Stimulated activated CD4-positive, alpha-beta T cell treated with anti-CD3 and anti-CD28 coated beads, Interleukin-1b, Interleukin-23, amount 100 ng/mL, for 24 hours (primary cell): ENCODE results near the gene IQCK.
"Not testable (repeated sequence)": the region's sequence is repeated elsewhere in the genome, so short reads cannot be mapped to it uniquely, and the experiment has no call there.

Experiments
- DNase-seq, 4 experiments: peaks; one replicate each; pipeline ENCODE4 v3.0.0-alpha.2; 2020; ENCODE audit warnings: low read depth in 4 of 4, low spot score in 1 of 4

IQCK gene

GRCh38 chr16:19699472-19699871 lies 18.6 kb upstream of the IQCK start:
- DNase-seq: no peak

- DNase-seq: no peak
Observed at GRCh38 chr16:19700319-19700781, 17.7 kb upstream of the IQCK start.

GRCh38 chr16:19701091-19701490 lies 17.0 kb upstream of the IQCK start:
- DNase-seq: no peak

GRCh38 chr16:19703172-19703889 lies 14.7 kb upstream of the IQCK start:
- DNase-seq: no peak

- DNase-seq: no peak
Observed at GRCh38 chr16:19704321-19705145, 13.5 kb upstream of the IQCK start.

GRCh38 chr16:19705146-19705501 lies 12.9 kb upstream of the IQCK start:
- no peak for DNase-seq

- no peak for DNase-seq
Observed at GRCh38 chr16:19705843-19706242, 12.2 kb upstream of the IQCK start.

GRCh38 chr16:19706846-19707245 lies 11.2 kb upstream of the IQCK start:
- DNase-seq: no peak

GRCh38 chr16:19707569-19708295 lies 10.3 kb upstream of the IQCK start:
- DNase-seq: no peak

- no peak for DNase-seq
Observed at GRCh38 chr16:19708296-19709205, 9.5 kb upstream of the IQCK start.

- DNase-seq: no peak
Observed at GRCh38 chr16:19709381-19710136, 8.5 kb upstream of the IQCK start.

GRCh38 chr16:19710191-19710908 lies 7.7 kb upstream of the IQCK start:
- DNase-seq: no peak

- DNase-seq: no peak
Observed at GRCh38 chr16:19710991-19711545, 7.0 kb upstream of the IQCK start.

GRCh38 chr16:19711643-19712042 lies 6.4 kb upstream of the IQCK start:
- no peak for DNase-seq

- no peak for DNase-seq
Observed at GRCh38 chr16:19712418-19713058, 5.5 kb upstream of the IQCK start.

GRCh38 chr16:19713697-19714096 lies 4.4 kb upstream of the IQCK start:
- no peak for DNase-seq

- no peak for DNase-seq
Observed at GRCh38 chr16:19715566-19715965, 2.5 kb upstream of the IQCK start.

GRCh38 chr16:19716183-19716582 lies 1.9 kb upstream of the IQCK start:
- no peak for DNase-seq

- DNase-seq: not testable (repeated sequence)
Observed at GRCh38 chr16:19716728-19717127, 1.3 kb upstream of the IQCK start.
